Right cardiac atrium (tissue), 5 donors: ENCODE data around the gene MLIP. TPM values are rescaled to one million over a fixed set of nuclear protein-coding genes. Genes with fewer than 3 reads are reported as not detected.

Experiments used
- ATAC-seq, 2 donors: fragments of 200-7000 bp; cut with Tn5 transposase; one replicate each; pipeline versions ENCODE4 v1.8.0 to v1.9.1; 2020; ENCODE audit warnings: moderate library complexity in 2 of 2, mild to moderate bottlenecking in 1 of 2
- DNase-seq, 3 donors: peaks; one replicate each; pipeline ENCODE4 v3.0.0-alpha.2; 2020
- H3K27ac ChIP-seq: one replicate; pipeline ENCODE4 v1.5.1; 2013; ENCODE audit warnings: mild to moderate bottlenecking, low read length, control low read depth, moderate library complexity
- H3K27me3 ChIP-seq: one replicate; pipeline ENCODE4 v1.6.1; 2013; ENCODE audit not compliant: control insufficient read depth, insufficient read depth
- H3K4me1 ChIP-seq: one replicate; pipeline ENCODE4 v1.6.1; 2013; ENCODE audit warnings: low read length; ENCODE audit not compliant: control insufficient read depth, insufficient read depth
- H3K4me3 ChIP-seq: one replicate; pipeline ENCODE4 v1.5.1; 2013; ENCODE audit warnings: low read length, control low read depth
- H3K9me3 ChIP-seq: one replicate; pipeline ENCODE4 v1.6.1; 2013; ENCODE audit warnings: low read length; ENCODE audit not compliant: control insufficient read depth
- WGBS: extraction: QIAGEN DNeasy Blood & Tissue Kit; methylation state at CpG from one replicate; pipeline ENCODE4 v1.1.7; 2013; 5-methylcytosine and 5-hydroxymethylcytosine counted together
- intact Hi-C, 4 donors: fragments of 100-400 bp; cut with DNase I; formaldehyde crosslinking; loops; one replicate each; pipeline versions ENCODE4 v1.11.0 to v1.14.0; 2022 to 2023
- polyA plus RNA-seq: library from polyadenylated mRNA; stranded (reverse); fragments of 200-250 nt; gene quantifications from one replicate; pipeline ENCODE4 v1.2.3, GENCODE V29; 2013
- total RNA-seq, 4 donors: library from RNA; stranded (reverse); fragmentation: NEBNext Ultra II Directional; extraction: Animal tissue kit (Norgen Biotek cat#: 25700); gene quantifications; one replicate each; pipeline ENCODE4 v1.2.1, GENCODE V29; 2021
- donor health status: healthy with polysubstance abuse.
- donor health status: DM: no; HTN: yes; CAD: no.
- donor health status: DM: no; HTN: no; CAD: no.
- donor health status: DM: no; HTN: yes; CAD: no; lungs with severe emphysema.
- donor health status: DM: yes; HTN: yes; CAD: no.

Gene MLIP
- total and polyA plus RNA-seq, 5 donors = 154 to 336 (median 291) TPM

DNA sequence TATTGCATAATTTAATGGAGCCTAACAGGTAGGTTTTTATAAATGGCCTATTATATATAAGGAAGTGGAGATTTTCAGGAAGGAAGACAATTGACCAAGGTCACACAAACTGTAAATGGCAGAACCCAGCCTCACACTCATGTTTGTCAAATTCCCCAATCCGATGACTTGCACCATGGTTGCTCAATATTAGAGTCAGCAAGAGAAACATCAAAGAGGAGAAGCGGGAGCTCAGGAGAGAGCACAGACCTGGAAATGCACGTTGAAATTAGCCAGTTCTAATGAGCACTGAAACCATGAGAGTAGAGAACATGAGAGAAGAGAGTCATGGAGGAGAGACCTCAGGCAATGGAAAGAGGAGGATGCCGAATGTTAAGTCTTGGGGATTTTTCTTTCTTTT lies 13.5 kb upstream of the MLIP start:
- H3K4me1 ChIP-seq = no peaks in the 10 kb centered on the region

DNA sequence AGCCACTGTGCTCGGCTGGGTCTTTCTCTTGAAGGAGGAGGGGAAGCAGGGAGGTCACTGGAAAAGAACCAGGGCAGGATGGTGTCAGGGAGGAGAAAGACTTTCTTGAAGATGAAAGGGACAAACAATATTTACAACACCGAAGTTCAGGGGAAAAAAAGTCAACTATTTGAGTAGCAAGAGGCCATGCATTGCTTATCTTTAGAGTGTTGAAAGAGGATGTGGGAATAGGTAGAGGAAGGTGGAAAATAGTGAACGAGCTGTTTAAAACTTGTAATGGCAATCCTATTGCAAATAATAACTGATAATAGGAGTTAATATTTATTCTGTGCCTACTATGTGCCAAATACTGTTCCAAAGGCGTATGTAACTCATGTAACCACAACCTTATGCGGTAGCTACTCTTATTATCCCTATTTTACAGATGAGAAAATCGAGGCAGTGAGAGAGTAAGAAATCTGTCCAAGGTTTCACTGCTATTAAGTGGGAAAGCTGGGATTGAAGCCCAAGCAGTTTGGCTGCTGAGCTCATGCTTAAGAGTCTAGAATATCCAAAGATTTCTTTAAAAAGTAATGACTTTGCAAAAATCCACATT lies 12.7 kb upstream of the MLIP start:
- Histone ChIP-seq H3K4me3 (no peak overlapping the region), H3K4me1 (peaks cover 1% of the 10 kb centered on the region), H3K27ac (no peak overlapping the region), H3K27me3 (no peaks in the 10 kb centered on the region), H3K9me3 (no peaks in the 10 kb centered on the region)
- 78% methylated on average over 6 of the region's 6 CpGs for WGBS
- intact Hi-C loops = no loop called here
- ATAC-seq = no peak
- DNase-seq = no peak

More for the DNA sequence above, 13.5 kb upstream of the MLIP start:
- ATAC-seq = no peak
- no peak for DNase-seq
- H3K4me3 ChIP-seq = no peak overlapping the region
- intact Hi-C loops = no loop called here
- no peaks in the 10 kb centered on the region for H3K27me3 ChIP-seq
- no peak overlapping the region for H3K27ac ChIP-seq
- H3K9me3 ChIP-seq = no peaks in the 10 kb centered on the region
- 68% methylated on average over 4 of the region's 4 CpGs for WGBS

DNA sequence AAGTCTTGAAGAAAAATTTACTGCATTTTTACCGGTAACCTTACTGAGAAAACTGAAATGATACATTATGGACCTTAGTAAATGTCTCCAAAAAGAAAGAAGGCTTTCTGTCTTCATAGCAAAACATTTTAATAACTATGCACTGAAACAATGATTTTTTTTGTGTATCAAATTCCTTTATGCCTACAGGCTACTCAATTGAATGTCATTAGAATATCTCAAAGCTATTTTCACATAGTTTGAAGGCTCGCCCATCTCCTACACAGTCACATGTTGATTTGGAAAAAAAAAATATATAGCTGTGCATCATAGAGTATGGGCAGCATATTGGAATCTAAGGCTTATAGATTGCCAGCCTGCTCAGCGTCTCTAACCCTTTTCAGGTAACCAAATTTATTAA lies 12.0 kb upstream of the MLIP start:
- intact Hi-C loops = no loop called here
- 79% methylated on average over 3 of the region's 3 CpGs for WGBS
- H3K27ac ChIP-seq = no peak overlapping the region
- H3K9me3 ChIP-seq = no peaks in the 10 kb centered on the region
- peaks cover 1% of the 10 kb centered on the region for H3K4me1 ChIP-seq
- DNase-seq (no peak), ATAC-seq (no peak)
- no peak overlapping the region for H3K4me3 ChIP-seq
- H3K27me3 ChIP-seq = no peaks in the 10 kb centered on the region

DNA sequence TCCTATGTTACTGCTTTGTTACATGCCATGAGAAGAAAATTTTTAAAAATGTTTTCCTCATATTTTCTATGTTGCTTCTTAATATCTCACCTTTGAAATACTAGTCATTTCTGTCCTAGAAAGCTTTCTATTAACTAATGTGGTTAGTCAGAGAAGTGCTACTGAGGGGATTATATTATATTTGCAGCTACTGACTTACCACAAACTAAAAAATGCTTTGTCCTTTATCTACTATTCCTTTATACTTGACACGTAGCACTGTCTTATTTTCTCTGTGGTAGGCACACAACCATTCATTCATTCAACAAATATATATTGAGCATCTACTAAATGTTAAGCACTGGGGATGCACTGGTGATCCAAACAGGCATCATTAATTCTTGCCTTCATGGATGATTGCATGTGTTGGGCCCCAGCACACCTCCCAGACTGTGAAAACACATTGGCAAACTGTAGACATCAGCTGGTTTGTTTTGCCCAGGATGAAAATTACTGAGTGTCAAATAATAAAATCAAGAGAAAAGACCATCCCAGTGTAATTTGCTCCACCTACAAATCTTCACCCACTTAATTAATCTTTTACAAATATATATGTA lies 10.7 kb upstream of the MLIP start:
- ATAC-seq (no peak), DNase-seq (no peak)
- peaks cover 1% of the 10 kb centered on the region for H3K4me1 ChIP-seq
- no peak overlapping the region for H3K4me3 ChIP-seq
- no peaks in the 10 kb centered on the region for H3K27me3 ChIP-seq
- no peaks in the 10 kb centered on the region for H3K9me3 ChIP-seq
- 52% methylated on average over 1 of the region's 1 CpG for WGBS
- intact Hi-C loops = no loop called here
- H3K27ac ChIP-seq = no peak overlapping the region

DNA sequence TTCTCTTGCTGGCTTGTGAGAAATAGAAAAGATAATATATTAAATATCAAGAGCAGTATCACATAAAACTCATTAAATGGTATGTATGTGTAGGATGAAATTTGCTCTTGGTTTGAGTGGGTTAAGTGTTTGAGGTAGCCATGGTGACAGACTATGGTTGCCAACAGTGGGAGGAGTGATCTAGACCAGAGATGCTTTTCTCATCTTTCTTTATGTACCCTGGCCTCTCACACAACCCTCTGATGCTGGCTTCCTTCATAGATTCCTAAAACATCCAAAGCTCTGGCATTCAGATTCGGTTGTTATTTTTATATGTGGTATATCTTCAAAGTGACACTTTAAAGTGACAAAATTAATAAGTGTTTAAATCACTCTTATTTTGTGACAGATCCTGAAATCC lies 9.0 kb upstream of the MLIP start:
- peak in 1 of 2 donors; percentile 37 for ATAC-seq
- WGBS = 26% methylated on average over 1 of the region's 1 CpG
- intact Hi-C loops = no loop called here
- no peak overlapping the region for H3K4me3 ChIP-seq
- no peaks in the 10 kb centered on the region for H3K9me3 ChIP-seq
- no peak for DNase-seq
- peaks cover 1% of the 10 kb centered on the region for H3K4me1 ChIP-seq
- no peaks in the 10 kb centered on the region for H3K27me3 ChIP-seq
- H3K27ac ChIP-seq = no peak overlapping the region

DNA sequence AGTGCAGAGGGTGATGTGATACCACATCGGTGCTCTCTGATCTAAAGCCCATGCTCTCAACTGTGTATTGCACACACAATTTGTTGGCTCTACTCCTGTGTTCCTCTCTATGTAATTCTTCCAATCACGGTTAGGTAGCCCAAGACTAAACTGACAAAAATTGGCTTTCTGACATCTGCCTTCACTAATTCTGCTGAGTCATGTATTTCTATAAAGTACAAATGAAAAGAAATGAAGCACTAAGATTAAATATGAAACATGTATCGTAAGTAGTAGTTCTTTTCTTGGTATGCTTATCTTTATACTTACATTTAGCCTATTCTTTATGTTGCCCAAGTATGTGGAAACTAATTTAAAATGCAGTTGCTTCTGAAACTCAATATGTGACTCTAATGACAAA lies 7.7 kb upstream of the MLIP start:
- H3K4me1 ChIP-seq = peaks cover 1% of the 10 kb centered on the region
- WGBS = 62% methylated on average over 3 of the region's 3 CpGs
- no peak overlapping the region for H3K27ac ChIP-seq
- no peak overlapping the region for H3K4me3 ChIP-seq
- H3K27me3 ChIP-seq = no peaks in the 10 kb centered on the region
- DNase-seq (no peak), ATAC-seq (no peak)
- intact Hi-C loops = no loop called here
- no peaks in the 10 kb centered on the region for H3K9me3 ChIP-seq

DNA sequence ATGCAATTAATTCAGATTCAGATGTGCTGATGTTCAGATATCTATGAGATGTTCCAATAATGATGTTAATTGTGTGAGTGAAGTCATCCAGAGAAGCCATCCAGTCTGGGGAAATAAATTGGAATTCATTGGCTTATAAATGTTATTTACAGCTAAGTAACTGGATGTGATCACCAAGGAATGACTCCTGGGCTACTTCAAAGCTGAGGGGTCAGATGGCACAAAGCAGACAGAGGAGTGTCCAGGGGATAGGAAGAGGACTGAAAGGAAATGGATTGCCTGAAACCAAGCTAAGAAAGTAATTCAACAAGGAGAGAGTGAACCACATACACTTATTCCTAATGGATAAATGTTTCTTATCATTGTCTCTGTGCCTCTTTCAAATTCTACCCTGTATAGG lies 4.5 kb upstream of the MLIP start:
- ATAC-seq = no peak
- DNase-seq = no peak
- Histone ChIP-seq H3K27ac (no peak overlapping the region), H3K4me3 (no peak overlapping the region), H3K9me3 (no peaks in the 10 kb centered on the region), H3K4me1 (peaks cover 6% of the 10 kb centered on the region), H3K27me3 (no peaks in the 10 kb centered on the region)
- intact Hi-C loops = no loop called here

DNA sequence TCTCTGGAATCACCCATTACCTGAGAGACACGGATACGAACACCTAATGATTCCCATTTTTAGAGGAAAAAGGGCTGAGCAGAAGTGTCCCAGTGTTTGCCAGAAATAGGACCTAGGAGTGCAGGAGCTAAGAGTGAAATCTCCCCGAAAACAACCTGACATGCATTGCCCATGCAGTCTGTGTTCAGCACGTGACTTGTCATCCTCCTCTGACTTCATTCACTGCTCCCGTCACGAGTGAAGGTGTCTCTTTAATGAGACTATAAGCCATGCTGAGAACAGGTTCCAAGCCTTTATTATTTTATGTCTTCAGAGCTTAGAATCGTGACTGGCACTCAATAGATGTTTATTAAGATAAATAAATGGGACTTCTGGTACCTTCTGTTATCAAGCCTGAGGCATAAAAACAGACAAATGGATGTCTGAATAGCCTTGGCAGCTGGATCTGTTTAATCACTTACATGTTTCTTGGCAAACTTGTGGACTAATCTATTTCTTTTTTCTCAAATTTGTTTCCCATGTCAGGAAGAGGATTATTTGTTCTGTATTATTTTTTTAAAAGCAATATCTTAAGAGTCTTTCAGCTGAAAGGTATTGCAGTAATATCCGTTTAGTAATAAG lies 3.7 kb upstream of the MLIP start:
- Histone ChIP-seq H3K27me3 (no peaks in the 10 kb centered on the region), H3K4me1 (peaks cover 7% of the 10 kb centered on the region)
- ATAC-seq = peak; percentile 55 to 58

DNA sequence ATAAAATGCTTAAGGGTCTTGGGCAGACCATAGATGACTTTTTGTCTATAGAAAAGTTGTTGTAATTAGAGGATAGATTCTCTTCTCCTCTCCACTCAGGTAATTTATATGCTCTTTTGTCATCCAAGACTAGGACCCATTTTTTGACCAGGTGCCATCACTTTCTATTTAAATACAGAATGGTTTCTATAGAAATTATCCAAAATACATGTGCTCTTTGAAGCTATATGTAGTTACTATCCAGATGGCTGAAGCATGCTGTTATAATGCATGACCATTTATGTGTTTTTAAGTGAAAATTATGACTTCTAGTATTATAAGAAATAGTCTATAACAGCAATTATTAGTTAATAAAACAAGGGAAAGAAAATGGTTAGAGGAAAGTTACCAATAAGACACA lies 3.0 kb upstream of the MLIP start:
- intact Hi-C loops = no loop called here
- peaks cover 7% of the 10 kb centered on the region for H3K4me1 ChIP-seq

More for the DNA sequence above, 3.7 kb upstream of the MLIP start:
- DNase-seq = no peak
- 33% methylated on average over 8 of the region's 8 CpGs for WGBS
- H3K9me3 ChIP-seq = no peaks in the 10 kb centered on the region
- intact Hi-C loops = no loop called here
- no peak overlapping the region for H3K27ac ChIP-seq
- H3K4me3 ChIP-seq = no peak overlapping the region

DNA sequence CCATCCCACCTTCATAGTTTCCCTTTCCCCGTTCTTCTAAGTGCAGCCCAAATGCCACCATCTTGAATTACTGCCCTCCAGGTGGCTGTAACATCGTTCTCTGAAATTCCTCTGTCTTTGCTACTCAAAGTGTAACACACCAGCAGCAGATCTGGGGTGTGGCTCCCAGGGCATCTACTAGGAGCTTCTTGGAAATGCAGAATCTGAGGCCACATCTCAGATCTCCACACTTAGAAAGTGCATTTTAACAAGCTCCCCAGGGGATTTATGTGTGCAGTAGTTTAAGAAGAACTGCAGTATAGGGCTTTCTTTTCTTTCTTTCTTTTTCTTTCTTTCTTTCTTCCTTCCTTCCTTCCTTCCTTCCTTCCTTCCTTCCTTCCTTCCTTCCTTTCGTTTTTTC lies 1.7 kb upstream of the MLIP start:
- H3K27me3 ChIP-seq = no peaks in the 10 kb centered on the region
- H3K4me1 ChIP-seq = peaks cover 5% of the 10 kb centered on the region
- intact Hi-C loops = no loop called here
- no peak overlapping the region for H3K4me3 ChIP-seq
- ATAC-seq (no peak), DNase-seq (no peak)
- H3K27ac ChIP-seq = no peak overlapping the region
- 86% methylated on average over 3 of the region's 3 CpGs for WGBS
- no peaks in the 10 kb centered on the region for H3K9me3 ChIP-seq

More for the DNA sequence above, 3.0 kb upstream of the MLIP start:
- ATAC-seq = no peak
- Histone ChIP-seq H3K27me3 (no peaks in the 10 kb centered on the region), H3K9me3 (no peaks in the 10 kb centered on the region), H3K27ac (no peak overlapping the region), H3K4me3 (no peak overlapping the region)
- no peak for DNase-seq

DNA sequence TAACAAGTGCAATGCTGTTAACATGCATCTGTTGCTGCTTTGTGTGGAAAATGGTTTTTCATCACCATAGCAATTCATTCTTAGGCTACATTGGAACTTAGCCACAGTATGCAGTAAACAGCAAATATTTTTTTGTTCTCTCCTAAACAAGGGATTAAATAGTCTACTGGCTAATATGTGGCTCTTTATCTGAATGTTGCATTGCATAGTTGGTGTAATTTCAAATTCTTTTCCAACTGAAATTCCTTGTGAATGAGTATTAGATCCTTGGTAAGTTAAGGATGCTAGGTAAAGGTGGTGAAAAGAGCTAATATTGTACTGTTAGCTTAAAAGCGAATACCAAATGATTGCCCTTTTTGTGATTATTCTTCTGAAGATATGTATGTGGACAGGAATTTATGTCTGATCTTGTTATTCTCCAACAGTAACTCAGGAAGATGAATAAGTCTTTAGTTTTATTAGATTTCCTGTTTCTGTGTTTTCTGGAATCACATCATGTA lies 958 bp downstream of the MLIP start:
- Histone ChIP-seq H3K27me3 (no peaks in the 10 kb centered on the region), H3K4me1 (peaks cover 5% of the 10 kb centered on the region), H3K27ac (no peak overlapping the region), H3K4me3 (no peak overlapping the region), H3K9me3 (no peaks in the 10 kb centered on the region)
- WGBS = 56% methylated on average over 1 of the region's 1 CpG
- DNase-seq (no peak), ATAC-seq (no peak)
- intact Hi-C loops = no loop called here
